Stimulated activated CD8-positive, alpha-beta memory T cell treated with anti-CD3 and anti-CD28 coated beads, Interleukin-4, amount 100 ng/mL, for 48 hours (primary cell): ENCODE data around the gene KIR2DL1.
"Not testable (repeated sequence)": the region's sequence is repeated elsewhere in the genome, so short reads cannot be mapped to it uniquely, and the experiment has no call there.

Experiments
- DNase-seq: peaks from one replicate; pipeline ENCODE4 v3.0.0-alpha.2; 2020

The KIR2DL1 gene

GRCh38 chr19:54771018-54771960 lies 1.7 kb downstream of the KIR2DL1 start:
- DNase-seq: not testable (repeated sequence)

DNA sequence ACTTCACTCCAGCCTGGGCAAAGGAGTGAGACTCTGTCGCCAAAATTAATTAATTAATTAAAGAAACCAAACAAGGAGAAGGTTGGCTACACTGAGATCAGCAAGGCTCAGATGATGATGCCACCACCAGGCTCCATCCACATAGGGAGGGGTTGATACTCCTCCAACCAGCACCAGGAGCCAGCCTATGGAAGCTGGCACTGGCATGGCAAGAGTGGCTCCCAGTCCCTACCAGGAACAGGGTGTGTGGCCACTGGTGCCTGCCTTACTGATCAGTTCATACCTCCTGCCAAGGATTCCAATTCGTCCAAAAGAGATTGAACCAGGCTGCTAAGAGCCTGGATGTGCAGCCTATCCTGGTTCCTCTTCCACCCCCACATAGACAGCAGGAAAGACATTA lies 3.1 kb downstream of the KIR2DL1 start:
- DNase-seq: not testable (repeated sequence)

DNA sequence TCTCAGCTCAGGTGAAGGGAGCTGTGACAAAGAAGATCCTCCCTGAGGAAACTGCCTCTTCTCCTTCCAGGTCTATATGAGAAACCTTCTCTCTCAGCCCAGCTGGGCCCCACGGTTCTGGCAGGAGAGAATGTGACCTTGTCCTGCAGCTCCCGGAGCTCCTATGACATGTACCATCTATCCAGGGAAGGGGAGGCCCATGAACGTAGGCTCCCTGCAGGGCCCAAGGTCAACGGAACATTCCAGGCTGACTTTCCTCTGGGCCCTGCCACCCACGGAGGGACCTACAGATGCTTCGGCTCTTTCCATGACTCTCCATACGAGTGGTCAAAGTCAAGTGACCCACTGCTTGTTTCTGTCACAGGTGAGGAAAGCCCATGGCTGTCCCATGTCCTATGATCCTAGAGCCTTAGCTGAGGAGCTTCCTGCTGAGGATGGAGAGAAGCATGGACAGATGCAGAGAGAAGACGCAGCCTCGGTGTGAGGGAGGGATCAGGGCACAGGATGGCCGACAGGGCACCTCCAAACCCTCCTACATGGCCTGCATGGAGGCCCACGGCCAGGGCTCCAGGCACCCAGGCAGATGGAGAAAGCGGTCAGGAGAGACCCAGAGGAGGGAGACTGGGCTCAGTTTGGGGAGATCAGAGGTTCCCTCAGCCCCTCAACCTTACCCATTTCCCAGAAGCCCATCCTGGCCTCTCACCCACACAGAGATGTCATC lies 5.7 kb downstream of the KIR2DL1 start:
- DNase-seq: not testable (repeated sequence)

GRCh38 chr19:54775830-54776229 lies 6.2 kb downstream of the KIR2DL1 start:
- not testable (repeated sequence) for DNase-seq

GRCh38 chr19:54777851-54778250 lies 8.3 kb downstream of the KIR2DL1 start:
- not testable (repeated sequence) for DNase-seq

GRCh38 chr19:54778896-54779295 lies 9.3 kb downstream of the KIR2DL1 start:
- not testable (repeated sequence) for DNase-seq

DNA sequence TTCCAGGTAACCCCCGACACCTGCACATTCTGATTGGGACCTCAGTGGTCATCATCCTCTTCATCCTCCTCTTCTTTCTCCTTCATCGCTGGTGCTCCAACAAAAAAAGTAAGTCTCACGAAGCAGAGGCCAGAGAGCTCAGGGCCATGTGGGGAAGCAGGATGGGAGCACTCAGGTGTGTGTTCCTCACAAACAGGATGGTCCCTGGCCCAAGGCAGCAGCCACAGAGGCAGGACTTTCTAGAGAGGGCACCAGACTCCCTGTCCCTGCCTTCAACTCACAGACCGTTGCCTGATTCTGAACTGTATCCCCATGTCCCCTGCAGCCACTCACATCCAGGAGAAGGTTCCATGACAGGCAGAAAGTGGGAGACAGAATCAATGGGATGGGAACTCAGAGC lies 13.3 kb downstream of the KIR2DL1 start:
- DNase-seq: not testable (repeated sequence)

GRCh38 chr19:54786091-54786723 lies 16.6 kb downstream of the KIR2DL1 start:
- DNase-seq: not testable (repeated sequence)

DNA sequence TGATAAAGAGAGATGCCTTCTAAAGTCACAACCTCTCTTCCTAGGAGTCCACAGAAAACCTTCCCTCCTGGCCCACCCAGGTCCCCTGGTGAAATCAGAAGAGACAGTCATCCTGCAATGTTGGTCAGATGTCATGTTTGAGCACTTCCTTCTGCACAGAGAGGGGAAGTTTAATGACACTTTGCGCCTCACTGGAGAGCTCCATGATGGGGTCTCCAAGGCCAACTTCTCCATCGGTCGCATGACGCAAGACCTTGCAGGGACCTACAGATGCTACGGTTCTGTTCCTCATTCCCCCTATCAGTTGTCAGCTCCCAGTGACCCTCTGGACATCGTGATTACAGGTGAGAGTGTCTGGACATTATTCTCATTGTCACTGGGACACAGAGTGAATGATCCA lies 18.6 kb downstream of the KIR2DL1 start:
- not testable (repeated sequence) for DNase-seq

DNA sequence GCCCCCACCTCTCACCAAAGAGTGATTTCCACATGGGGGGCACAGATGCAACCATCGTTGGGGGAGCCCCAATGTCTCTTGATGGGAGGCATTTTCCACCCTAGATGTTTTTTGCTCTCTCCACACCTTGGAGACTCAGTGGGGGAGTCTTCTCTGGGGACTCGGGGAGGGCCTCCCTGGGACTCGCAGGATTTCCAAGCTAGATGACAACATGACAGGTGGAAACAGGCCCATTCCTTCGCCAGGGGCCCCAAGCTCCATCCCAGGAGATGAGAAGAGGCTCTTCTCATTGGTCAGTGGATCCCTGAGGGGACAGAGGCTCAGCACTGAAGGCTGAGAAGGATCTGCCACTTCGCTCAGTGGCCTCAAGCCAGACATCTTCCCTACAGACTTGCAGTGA lies 21.1 kb downstream of the KIR2DL1 start:
- no peak for DNase-seq

- DNase-seq: no peak
Measured at GRCh38 chr19:54791476-54791875, 21.9 kb downstream of the KIR2DL1 start.

- no peak for DNase-seq
Measured at GRCh38 chr19:54792814-54793213, 23.2 kb downstream of the KIR2DL1 start.

- no peak for DNase-seq
Measured at GRCh38 chr19:54795758-54796157, 26.2 kb downstream of the KIR2DL1 start.

DNA sequence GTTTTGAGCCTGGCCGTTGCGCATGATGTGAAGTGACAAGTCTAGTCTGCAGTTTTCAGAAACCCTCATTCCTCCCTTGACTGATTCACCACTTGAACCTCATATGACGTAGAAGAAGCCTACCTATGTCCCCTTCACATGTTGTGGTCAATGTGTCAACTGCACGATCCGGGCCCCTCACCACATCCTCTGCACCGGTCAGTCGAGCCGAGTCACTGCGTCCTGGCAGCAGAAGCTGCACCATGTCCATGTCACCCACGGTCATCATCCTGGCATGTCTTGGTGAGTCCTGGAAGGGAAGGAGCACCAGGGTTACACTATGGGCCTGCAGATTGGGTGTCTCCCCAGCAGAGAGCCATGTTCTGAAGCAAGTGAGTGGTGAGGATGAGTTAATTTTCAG lies 33.8 kb downstream of the KIR2DL1 start, which contains the start of gene KIR2DL4:
Gene KIR2DL4, plus strand, starts transcription at position 201 of the 400 bp plus-strand sequence. Its CDS starts 42 bp downstream, at position 243.
- DNase-seq: peak; percentile 27

DNA sequence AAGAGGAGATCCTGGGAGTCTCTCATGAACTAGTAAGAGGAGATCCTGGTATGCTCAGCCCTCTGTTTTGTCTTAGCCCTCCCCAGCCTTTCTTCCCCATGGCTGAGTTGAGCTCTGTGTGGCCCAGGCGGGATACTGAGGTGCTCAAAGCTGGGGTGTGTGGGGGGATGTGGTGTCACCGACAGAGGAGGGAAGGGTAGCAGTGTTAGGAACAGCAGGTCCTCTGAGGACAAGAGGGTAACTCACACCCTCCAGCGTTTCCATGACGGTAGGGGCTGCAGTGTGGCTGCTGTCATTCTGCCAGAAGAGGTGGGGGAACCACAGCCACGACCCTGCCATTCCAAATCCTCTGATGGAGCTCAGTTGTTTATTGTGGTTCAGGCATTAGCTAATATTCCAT lies 34.5 kb downstream of the KIR2DL1 start:
- DNase-seq: no peak

DNA sequence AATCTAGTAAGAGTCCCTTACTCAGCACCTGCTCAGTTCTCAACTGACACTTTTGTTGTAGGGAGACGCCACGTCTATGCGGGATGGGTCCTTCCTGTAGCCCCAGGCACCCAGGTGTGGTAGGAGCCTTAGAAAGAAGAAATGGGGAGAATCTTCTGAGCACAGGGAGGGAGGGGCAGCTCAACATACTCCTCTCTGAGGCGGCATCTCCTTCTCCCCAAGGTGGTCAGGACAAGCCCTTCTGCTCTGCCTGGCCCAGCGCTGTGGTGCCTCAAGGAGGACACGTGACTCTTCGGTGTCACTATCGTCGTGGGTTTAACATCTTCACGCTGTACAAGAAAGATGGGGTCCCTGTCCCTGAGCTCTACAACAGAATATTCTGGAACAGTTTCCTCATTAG lies 35.0 kb downstream of the KIR2DL1 start:
- DNase-seq: no peak

GRCh38 chr19:54805665-54806515 lies 36.3 kb downstream of the KIR2DL1 start:
- no peak for DNase-seq

GRCh38 chr19:54806516-54806838 lies 36.9 kb downstream of the KIR2DL1 start:
- DNase-seq: no peak

GRCh38 chr19:54814571-54814970 lies 45.0 kb downstream of the KIR2DL1 start:
- not testable (repeated sequence) for DNase-seq

DNA sequence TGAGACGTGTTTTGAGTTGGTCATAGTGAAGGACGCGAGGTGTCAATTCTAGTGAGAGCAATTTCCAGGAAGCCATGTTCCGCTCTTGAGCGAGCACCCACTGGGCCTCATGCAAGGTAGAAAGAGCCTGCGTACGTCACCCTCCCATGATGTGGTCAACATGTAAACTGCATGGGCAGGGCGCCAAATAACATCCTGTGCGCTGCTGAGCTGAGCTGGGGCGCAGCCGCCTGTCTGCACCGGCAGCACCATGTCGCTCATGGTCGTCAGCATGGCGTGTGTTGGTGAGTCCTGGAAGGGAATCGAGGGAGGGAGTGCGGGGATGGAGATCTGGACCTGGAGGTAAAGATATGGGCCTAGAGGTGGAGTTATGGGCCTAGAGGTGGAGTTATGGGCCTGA lies 46.7 kb downstream of the KIR2DL1 start, which contains the start of gene KIR3DL1:
Gene KIR3DL1, plus strand, starts transcription at position 218 of the 400 bp plus-strand sequence.
- DNase-seq: not testable (repeated sequence)

DNA sequence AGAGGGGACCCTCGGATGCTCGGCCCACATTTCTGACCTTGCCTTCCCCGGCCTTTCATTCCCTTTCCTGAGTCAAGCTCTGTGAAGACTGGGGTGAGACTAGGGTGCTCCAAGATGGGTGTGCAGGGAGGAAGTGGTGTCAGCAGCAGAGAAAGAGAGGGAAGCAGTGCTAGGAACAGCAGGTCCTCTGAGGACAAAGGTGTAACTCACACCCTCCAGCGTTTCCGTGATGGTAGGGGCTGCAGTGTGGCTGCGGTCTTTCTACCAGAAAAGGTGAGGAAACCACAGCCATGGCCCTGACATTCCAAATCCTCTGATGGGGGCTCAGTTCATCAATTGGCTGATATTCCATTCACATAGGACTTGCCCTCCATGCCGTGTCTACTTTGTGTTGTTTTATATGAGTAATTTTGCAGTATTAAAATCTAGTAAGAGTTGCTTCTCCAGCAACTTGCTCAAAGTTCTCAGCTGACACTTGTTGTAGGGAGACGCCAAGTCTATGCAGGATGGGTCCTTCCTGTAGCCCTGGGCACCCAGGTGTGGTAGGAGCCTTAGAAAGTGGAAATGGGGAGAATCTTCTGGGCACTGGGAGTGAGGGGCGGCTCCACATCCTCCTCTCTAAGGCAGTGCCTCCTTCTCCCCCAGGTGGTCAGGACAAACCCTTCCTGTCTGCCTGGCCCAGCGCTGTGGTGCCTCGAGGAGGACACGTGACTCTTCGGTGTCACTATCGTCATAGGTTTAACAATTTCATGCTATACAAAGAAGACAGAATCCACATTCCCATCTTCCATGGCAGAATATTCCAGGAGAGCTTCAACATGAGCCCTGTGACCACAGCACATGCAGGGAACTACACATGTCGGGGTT lies 48.3 kb downstream of the KIR2DL1 start:
- DNase-seq: no peak
